ENCODE results near the gene TATDN2. TPM values are rescaled to one million over a fixed set of nuclear protein-coding genes. Genes with fewer than 3 reads are reported as not detected.

TATDN2 gene
- total and polyA plus RNA-seq, 2 donors (not counting 3 experiments of a cell fraction or from before 2014, with no cell fraction given) = 10.7 to 26.8 TPM

DNA sequence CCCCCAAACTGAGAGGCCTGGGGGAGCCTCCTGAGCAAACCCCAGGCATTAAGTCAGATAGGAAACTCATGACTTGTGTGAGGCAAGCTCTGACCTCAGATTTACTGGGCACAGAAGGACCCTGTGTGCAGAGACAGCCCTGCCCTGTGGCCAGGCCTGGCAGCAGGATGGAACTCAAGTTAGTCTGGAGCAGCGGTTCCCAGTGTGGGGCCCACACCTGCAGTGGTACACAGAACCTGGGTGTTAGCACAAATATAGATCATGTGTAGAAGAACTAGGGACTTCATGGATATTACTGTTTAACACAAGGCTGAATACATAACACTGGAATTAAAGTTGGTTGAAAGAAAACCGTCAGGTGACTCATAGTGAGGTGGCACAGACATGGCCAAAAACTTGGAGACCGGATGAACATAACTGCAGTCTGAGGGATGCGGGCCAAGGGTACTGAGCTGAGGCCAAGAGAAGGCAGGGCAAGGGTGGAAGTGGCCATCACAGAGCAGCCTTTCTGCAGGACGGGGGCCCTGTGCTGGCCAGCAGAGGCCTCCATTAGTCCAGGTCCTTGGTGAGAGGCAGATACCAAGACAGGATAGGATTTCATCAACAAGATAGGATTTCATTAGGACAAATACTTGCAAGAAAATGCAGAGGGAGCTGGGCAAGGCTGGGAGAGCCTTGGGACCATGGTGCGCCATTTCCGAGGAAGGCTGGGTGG lies 42.7 kb upstream of the TATDN2 start:
- Histone ChIP-seq H3K27me3 (ENCODE audit: control insufficient read depth in 2 of 2, insufficient read depth in 2 of 2, low read length in 2 of 2) (no peaks in the 10 kb centered on the region), H3K36me3 (ENCODE audit: control insufficient read depth in 2 of 2, extremely low read depth in 1 of 2, insufficient read depth in 2 of 2, low read length in 2 of 2) (peaks cover 2% of the 10 kb centered on the region in 2 experiments), H3K27ac (ENCODE audit: insufficient read depth, low read depth, low read length) (peak overlapping the region; percentile 94), H2AFZ (ENCODE audit: low read depth, low read length) (no peak overlapping the region), H4K20me1 (replicated peaks; ENCODE audit: control insufficient read depth, extremely low read depth, insufficient read depth, low read length) (no peaks in the 10 kb centered on the region), H3K4me2 (ENCODE audit: insufficient read depth, low read length) (peak overlapping the region; percentile 71), H3K9me3 (replicated peaks; ENCODE audit: control insufficient read depth, insufficient read depth, low read length) (no peaks in the 10 kb centered on the region), H3K4me3 (replicated peaks in 1 of 3; ENCODE audit: insufficient read depth in 1 of 3, low read depth in 1 of 3, low read length in 3 of 3) (no peak overlapping the region), H3K4me1 (ENCODE audit: control insufficient read depth, extremely low read depth, insufficient read depth, low read length) (peaks cover 44% of the 10 kb centered on the region), H3K9ac (replicated peaks; ENCODE audit: extremely low read depth, insufficient read depth, low read length) (peak overlapping the region; percentile 54), H3K9me1 (replicated peaks; ENCODE audit: control insufficient read depth, extremely low read depth, insufficient read depth, low read length) (no peaks in the 10 kb centered on the region), H3K79me2 (ENCODE audit: control insufficient read depth, insufficient read depth, low read length) (no peaks in the 10 kb centered on the region)
- dilution Hi-C loops (cut with MboI; ENCODE audit: extremely low pct_ligation_motif_present, low sequenced_read_pairs) (no loop called here), intact Hi-C loops (cut with micrococcal nuclease) (loop anchor here (1.0 to 5.0 kb wide), 4 partner anchors 12 to 33 kb away; no protein-coding TSS in a partner anchor)
- CTCF ChIA-PET = interaction anchor here (0.9 to 3.1 kb wide), 12 partner anchors 8 to 70 kb away, joined by 3 to 67 read pairs (median 4); partner anchors contain the start of gene IRAK2
- BruUV-seq (replicated peaks) = TSS peak; percentile 28
- TF ChIP-seq GATA2 (IDR thresholded peaks at IDR 0.05; ENCODE audit: insufficient read depth, insufficient read length, low read depth, low read length) (peak; percentile 7), EZH2 (IDR thresholded peaks at IDR 0.05; ENCODE audit: borderline replicate concordance, low read depth, low read length, severe bottlenecking) (no peak), POLR2AphosphoS5 (IDR thresholded peaks at IDR 0.05; ENCODE audit: insufficient read depth, low read depth, low read length) (peak; percentile 90), FOS (IDR thresholded peaks at IDR 0.05; ENCODE audit: borderline replicate concordance, insufficient read depth, low read length) (peak; percentile 96), MYC (IDR thresholded peaks at IDR 0.05; ENCODE audit: low read depth, low read length) (no peak), JUN (IDR thresholded peaks at IDR 0.05; ENCODE audit: borderline replicate concordance, insufficient read depth, insufficient read length, low read depth) (peak; percentile 94), POLR2A (IDR thresholded peaks at IDR 0.05; ENCODE audit: low read depth, low read length) (peak; percentile 51)
- TF ChIP-seq, protein P1, sequence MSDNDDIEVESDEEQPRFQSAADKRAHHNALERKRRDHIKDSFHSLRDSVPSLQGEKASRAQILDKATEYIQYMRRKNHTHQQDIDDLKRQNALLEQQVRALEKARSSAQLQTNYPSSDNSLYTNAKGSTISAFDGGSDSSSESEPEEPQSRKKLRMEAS (IDR thresholded peaks at IDR 0.05; ENCODE audit: insufficient read depth, insufficient read length) = no peak
- TF ChIP-seq, protein P2, sequence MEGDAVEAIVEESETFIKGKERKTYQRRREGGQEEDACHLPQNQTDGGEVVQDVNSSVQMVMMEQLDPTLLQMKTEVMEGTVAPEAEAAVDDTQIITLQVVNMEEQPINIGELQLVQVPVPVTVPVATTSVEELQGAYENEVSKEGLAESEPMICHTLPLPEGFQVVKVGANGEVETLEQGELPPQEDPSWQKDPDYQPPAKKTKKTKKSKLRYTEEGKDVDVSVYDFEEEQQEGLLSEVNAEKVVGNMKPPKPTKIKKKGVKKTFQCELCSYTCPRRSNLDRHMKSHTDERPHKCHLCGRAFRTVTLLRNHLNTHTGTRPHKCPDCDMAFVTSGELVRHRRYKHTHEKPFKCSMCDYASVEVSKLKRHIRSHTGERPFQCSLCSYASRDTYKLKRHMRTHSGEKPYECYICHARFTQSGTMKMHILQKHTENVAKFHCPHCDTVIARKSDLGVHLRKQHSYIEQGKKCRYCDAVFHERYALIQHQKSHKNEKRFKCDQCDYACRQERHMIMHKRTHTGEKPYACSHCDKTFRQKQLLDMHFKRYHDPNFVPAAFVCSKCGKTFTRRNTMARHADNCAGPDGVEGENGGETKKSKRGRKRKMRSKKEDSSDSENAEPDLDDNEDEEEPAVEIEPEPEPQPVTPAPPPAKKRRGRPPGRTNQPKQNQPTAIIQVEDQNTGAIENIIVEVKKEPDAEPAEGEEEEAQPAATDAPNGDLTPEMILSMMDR (IDR thresholded peaks at IDR 0.05; ENCODE audit: extremely low read depth in 1 of 2, insufficient read depth in 1 of 2, low read depth in 1 of 2, low read length in 2 of 2) = peak in 1 of 2 donors; percentile 3
- FAIRE-seq (peak; percentile 98), DNase-seq (ENCODE audit: low read depth, low spot score) (peak; percentile 93)
- POLR2A ChIA-PET = interaction anchor here (1.2 kb wide), 1 partner anchor 64 kb away, joined by 7 read pairs; the partner anchor contains the start of gene VHL
